Hepatocyte (in vitro differentiated cells): ENCODE data around the gene KDM4F.

Experiments used
- CTCF ChIP-seq: fragments of 200-600 bp; sonication (generic); IDR thresholded peaks from 2 replicates; pipeline ENCODE4 v1.5.1; 2016; ENCODE audit warnings: antibody characterized with exemption, mild to moderate bottlenecking; ENCODE audit not compliant: poor library complexity
- EZH2 ChIP-seq: fragments of 200-600 bp; sonication (generic); IDR thresholded peaks from 2 replicates; pipeline ENCODE4 v1.6.1; 2016; ENCODE audit warnings: antibody characterized with exemption, mild to moderate bottlenecking, borderline replicate concordance
- EZH2phosphoT487 ChIP-seq: fragments of 200-600 bp; sonication (generic); IDR thresholded peaks from one replicate; pipeline ENCODE4 v1.6.1; 2018; ENCODE audit warnings: antibody characterized with exemption, mild to moderate bottlenecking, low read depth, moderate library complexity; ENCODE audit not compliant: unreplicated experiment, severe bottlenecking

GRCh38 chr11:95098826-95099225 lies 49.6 kb downstream of the KDM4F start:
- TF ChIP-seq CTCF (no peak), EZH2 (no peak), EZH2phosphoT487 (no peak)
